ENCODE measurements around the gene ARSG.
"Not testable (repeated sequence)": the region's sequence is repeated elsewhere in the genome, so short reads cannot be mapped to it uniquely, and the experiment has no call there.

ARSG gene

DNA sequence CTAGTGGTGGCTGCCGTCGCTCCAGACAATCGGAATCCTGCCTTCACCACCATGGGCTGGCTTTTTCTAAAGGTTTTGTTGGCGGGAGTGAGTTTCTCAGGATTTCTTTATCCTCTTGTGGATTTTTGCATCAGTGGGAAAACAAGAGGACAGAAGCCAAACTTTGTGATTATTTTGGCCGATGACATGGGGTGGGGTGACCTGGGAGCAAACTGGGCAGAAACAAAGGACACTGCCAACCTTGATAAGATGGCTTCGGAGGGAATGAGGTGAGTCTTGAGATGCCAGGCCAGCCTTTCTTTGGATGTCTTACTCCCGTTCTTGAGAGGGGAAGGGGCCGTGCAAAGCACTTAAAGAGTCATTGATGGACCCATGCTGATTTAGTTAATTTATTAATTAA lies 16.1 kb downstream of the ARSG start:
- H3K36me3 ChIP-seq (ENCODE audit: low read length) = no peaks in the 10 kb centered on the region
- no peak overlapping the region for H3K4me2 ChIP-seq (ENCODE audit: low read depth, low read length, poor library complexity, severe bottlenecking)
- no peaks in the 10 kb centered on the region for H3K9me2 ChIP-seq (replicated peaks; ENCODE audit: insufficient read depth, low read length)
- H3K27me3 ChIP-seq (ENCODE audit: low read length) = no peaks in the 10 kb centered on the region
- H3K9me3 ChIP-seq (ENCODE audit: insufficient read depth, low read length) = no peaks in the 10 kb centered on the region
- no peak overlapping the region for H3K4me3 ChIP-seq (ENCODE audit: insufficient read depth, low read length, poor library complexity, severe bottlenecking)
- no peak for TF ChIP-seq EZH2phosphoT487 (conservative IDR thresholded peaks at IDR 0.05; ENCODE audit: low read length)
- TF ChIP-seq, protein P1, sequence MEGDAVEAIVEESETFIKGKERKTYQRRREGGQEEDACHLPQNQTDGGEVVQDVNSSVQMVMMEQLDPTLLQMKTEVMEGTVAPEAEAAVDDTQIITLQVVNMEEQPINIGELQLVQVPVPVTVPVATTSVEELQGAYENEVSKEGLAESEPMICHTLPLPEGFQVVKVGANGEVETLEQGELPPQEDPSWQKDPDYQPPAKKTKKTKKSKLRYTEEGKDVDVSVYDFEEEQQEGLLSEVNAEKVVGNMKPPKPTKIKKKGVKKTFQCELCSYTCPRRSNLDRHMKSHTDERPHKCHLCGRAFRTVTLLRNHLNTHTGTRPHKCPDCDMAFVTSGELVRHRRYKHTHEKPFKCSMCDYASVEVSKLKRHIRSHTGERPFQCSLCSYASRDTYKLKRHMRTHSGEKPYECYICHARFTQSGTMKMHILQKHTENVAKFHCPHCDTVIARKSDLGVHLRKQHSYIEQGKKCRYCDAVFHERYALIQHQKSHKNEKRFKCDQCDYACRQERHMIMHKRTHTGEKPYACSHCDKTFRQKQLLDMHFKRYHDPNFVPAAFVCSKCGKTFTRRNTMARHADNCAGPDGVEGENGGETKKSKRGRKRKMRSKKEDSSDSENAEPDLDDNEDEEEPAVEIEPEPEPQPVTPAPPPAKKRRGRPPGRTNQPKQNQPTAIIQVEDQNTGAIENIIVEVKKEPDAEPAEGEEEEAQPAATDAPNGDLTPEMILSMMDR (IDR thresholded peaks at IDR 0.05; ENCODE audit: insufficient read depth, low read length, poor library complexity, severe bottlenecking) = no peak
- H2AFZ ChIP-seq (ENCODE audit: low read depth, low read length, severe bottlenecking) = no peak overlapping the region
- no peak overlapping the region for H3K27ac ChIP-seq (ENCODE audit: low read depth, low read length)
- H4K20me1 ChIP-seq (ENCODE audit: low read depth, low read length) = no peaks in the 10 kb centered on the region
- H3K9ac ChIP-seq (ENCODE audit: low read length) = no peak overlapping the region
- H3F3A ChIP-seq (ENCODE audit: insufficient read depth) = no peaks in the 10 kb centered on the region
- no peaks in the 10 kb centered on the region for H3K79me2 ChIP-seq (ENCODE audit: insufficient read depth, low read length)

DNA sequence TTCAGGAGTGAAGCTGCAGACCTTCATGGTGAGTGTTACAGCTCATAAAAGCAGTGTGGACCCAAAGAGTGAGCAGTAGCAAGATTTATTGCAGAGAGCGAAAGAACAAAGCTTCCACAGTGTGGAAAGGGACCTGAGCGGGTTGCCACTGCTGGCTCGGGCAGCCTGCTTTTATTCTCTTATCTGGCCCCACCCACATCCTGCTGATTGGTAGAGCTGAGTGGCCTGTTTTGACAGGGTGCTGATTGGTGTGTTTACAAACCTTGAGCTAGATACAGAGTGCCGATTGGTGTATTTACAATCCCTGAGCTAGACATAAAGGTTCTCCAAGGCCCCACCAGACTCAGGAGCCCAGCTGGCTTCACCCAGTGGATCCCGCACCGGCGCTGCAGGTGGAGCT lies 17.2 kb downstream of the ARSG start:
- H3K79me2 ChIP-seq (ENCODE audit: insufficient read depth, low read length); H3F3A ChIP-seq (ENCODE audit: insufficient read depth); H3K36me3 ChIP-seq (ENCODE audit: low read length); H2AFZ ChIP-seq (ENCODE audit: low read depth, low read length, severe bottlenecking); H3K4me2 ChIP-seq (ENCODE audit: low read depth, low read length, poor library complexity, severe bottlenecking); H3K9me3 ChIP-seq (ENCODE audit: insufficient read depth, low read length); H3K4me3 ChIP-seq (ENCODE audit: insufficient read depth, low read length, poor library complexity, severe bottlenecking); H3K27me3 ChIP-seq (ENCODE audit: low read length); H3K9me2 ChIP-seq (replicated peaks; ENCODE audit: insufficient read depth, low read length); H4K20me1 ChIP-seq (ENCODE audit: low read depth, low read length); H3K27ac ChIP-seq (ENCODE audit: low read depth, low read length); H3K9ac ChIP-seq (ENCODE audit: low read length): not testable (repeated sequence)

DNA sequence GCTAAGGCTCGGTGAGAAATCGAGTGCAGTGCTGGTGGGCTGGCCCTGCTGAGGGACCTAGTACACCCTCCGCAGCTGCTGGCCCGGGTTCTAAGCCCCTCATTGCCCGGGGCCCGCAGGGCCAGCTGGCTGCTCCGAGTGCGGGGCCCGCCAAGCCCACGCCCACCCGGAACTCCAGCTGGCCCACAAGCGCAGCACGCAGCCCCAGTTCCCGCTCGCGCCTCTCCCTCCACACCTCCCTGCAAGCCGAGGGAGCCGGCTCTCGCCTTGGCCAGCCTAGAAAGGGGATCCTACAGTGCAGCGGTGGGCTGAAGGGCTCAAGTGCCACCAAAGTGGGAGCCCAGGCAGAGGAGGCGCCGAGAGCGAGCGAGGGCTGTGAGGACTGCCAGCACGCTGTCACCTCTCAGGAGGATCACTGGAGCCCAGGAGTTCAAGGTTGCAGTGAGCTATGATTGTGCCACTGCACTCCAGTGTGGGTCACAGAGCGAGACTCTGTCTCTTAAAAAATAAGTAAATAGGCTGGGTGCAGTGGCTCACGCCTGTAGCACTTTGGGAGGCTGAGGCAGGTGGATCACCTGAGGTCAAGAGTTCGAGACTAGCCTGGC lies 17.9 kb downstream of the ARSG start:
- not testable (repeated sequence) for H3K9ac ChIP-seq (ENCODE audit: low read length); H3K27me3 ChIP-seq (ENCODE audit: low read length); H3K79me2 ChIP-seq (ENCODE audit: insufficient read depth, low read length); H3K9me3 ChIP-seq (ENCODE audit: insufficient read depth, low read length); H3K36me3 ChIP-seq (ENCODE audit: low read length); H2AFZ ChIP-seq (ENCODE audit: low read depth, low read length, severe bottlenecking); H3K4me2 ChIP-seq (ENCODE audit: low read depth, low read length, poor library complexity, severe bottlenecking); H3F3A ChIP-seq (ENCODE audit: insufficient read depth); H3K9me2 ChIP-seq (replicated peaks; ENCODE audit: insufficient read depth, low read length); H4K20me1 ChIP-seq (ENCODE audit: low read depth, low read length); H3K4me3 ChIP-seq (ENCODE audit: insufficient read depth, low read length, poor library complexity, severe bottlenecking); H3K27ac ChIP-seq (ENCODE audit: low read depth, low read length)

DNA sequence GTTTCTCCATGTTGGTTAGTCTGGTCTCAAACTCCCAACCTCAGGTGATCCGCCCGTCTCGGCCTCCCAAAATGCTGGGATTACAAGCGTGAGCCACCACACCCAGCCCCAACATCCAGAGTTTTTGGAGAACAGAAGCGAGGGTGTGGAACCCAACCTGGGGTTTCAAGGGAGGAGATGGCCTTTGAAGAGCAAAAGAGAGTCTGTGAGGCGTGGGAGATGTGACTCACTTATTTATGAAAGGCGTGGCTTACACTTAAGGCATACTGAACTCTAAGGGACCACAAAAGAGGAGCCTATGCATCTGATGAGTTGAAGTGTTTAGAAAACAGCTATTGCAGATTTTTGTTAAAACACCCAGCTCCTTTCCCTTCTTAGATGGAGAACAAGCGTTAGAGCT lies 18.9 kb downstream of the ARSG start:
- no peak overlapping the region for H3K4me3 ChIP-seq (ENCODE audit: insufficient read depth, low read length, poor library complexity, severe bottlenecking)
- TF ChIP-seq EZH2phosphoT487 (conservative IDR thresholded peaks at IDR 0.05; ENCODE audit: low read length) = no peak
- TF ChIP-seq, protein P1 (IDR thresholded peaks at IDR 0.05; ENCODE audit: insufficient read depth, low read length, poor library complexity, severe bottlenecking) = no peak

More for the DNA sequence above, 18.9 kb downstream of the ARSG start:
- Histone ChIP-seq H3K9me3 (ENCODE audit: insufficient read depth, low read length) (no peaks in the 10 kb centered on the region), H3K79me2 (ENCODE audit: insufficient read depth, low read length) (no peaks in the 10 kb centered on the region), H3K9ac (ENCODE audit: low read length) (no peak overlapping the region), H3K36me3 (ENCODE audit: low read length) (no peaks in the 10 kb centered on the region), H2AFZ (ENCODE audit: low read depth, low read length, severe bottlenecking) (no peak overlapping the region), H3K27ac (ENCODE audit: low read depth, low read length) (no peak overlapping the region), H3K4me2 (ENCODE audit: low read depth, low read length, poor library complexity, severe bottlenecking) (no peak overlapping the region), H3F3A (ENCODE audit: insufficient read depth) (no peaks in the 10 kb centered on the region), H4K20me1 (ENCODE audit: low read depth, low read length) (no peaks in the 10 kb centered on the region), H3K27me3 (ENCODE audit: low read length) (no peaks in the 10 kb centered on the region), H3K9me2 (replicated peaks; ENCODE audit: insufficient read depth, low read length) (no peaks in the 10 kb centered on the region)

Data from SU-DHL-6 (cell line).